ENCODE measurements around the gene MLLT10. TPM values are rescaled to one million over a fixed set of nuclear protein-coding genes. Genes with fewer than 3 reads are reported as not detected.
"Not testable (repeated sequence)": the region's sequence is repeated elsewhere in the genome, so short reads cannot be mapped to it uniquely, and the experiment has no call there.

The MLLT10 gene
- total RNA-seq, 1 donor from 2014 or later: 20.4 TPM

- peak; percentile 69 for DNase-seq (ENCODE audit: low read depth)
These were observed 7.0 kb upstream of the MLLT10 start for GRCh38 chr10:21526860-21527597.

DNA sequence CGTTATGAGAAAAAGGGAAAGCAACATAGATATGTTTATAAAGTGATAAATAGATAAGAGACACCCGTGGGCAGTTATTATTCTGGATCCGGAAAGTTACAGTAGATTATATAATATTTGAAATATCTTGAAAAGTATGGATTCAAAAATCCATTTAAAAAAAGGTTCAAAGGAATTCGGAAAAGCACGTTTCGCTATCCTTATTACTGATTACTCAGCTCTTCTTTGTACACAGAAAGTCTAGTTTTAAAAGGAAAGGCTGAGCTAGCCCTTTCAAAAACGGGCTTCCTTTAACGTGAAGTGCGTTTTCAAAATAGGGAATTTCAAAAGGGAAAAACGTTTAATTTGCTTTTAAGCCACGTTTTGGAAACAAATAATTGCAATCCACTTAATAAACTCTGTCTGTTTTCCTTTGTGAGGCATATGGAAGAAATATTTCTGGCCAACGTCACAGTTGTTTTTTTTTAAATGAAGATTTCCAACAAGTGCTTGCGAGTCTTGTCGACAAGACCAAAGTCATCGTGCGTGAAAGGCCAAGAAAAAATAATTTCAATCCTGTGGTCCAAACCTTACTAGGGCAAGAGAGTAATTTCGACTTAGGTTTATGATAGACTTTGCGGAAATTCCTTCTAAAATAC is 6.3 kb upstream of the MLLT10 start:
- no peak for DNase-seq (ENCODE audit: low read depth)

GRCh38 chr10:21528236-21529031 is 5.6 kb upstream of the MLLT10 start:
- peak; percentile 73 for DNase-seq (ENCODE audit: low read depth)

DNA sequence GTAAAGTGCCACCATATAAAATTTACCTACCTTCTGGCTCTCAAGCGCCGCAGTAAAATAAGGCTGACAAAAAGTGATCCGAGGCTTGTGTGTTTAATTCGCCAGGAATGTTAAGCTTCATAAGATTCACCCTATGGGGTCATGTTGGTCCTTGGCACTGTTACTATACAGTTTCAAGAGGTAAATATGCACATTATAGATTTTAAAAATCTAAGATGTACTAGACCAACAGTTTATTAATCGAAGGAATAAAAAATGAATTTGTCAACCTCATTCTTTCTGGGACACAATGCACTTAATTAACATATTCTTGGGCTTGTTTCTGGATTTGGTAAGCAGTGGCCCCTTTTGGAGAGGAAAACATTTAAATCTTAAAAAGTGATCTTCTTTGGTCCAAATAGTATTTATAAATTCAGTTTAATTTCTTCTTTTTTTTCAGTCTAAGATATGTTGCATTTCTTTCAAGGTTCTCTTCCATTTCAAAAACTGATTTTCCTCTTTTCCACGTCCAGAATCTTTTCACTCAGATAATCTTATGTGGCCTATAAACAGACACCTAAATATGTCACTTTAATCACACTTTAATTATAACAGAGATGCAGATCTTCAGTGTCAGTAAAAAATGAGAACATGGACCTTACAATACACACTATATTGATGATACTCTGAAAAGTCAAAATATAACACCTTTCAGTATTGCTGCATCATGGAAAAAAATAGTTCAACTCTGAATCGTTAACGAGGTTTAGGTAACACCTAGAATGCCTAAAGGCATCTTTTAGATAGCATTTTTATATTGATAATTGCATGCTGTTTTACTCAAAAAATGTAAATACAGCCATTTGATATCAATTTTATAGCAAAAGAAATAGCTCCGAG is 4.8 kb upstream of the MLLT10 start:
- DNase-seq (ENCODE audit: low read depth): peak; percentile 73

DNA sequence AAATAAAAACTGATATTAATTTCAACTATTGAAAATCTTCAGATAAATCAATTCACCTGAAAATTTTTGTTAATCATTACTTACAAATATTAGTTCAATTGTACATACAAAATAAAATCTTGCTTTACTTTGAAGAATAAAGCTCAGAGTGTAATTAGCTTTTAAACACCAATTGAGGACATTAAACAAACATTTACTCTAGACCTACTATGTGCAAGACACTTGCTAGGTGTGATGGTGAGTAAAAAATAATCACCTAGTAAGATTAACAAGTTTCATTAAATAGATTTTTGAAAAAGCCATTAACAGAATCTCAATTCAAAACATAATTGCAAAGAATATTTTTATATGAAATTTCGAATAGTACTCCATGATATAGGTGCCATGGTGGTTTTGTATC is 3.9 kb upstream of the MLLT10 start:
- DNase-seq (ENCODE audit: low read depth): no peak

DNA sequence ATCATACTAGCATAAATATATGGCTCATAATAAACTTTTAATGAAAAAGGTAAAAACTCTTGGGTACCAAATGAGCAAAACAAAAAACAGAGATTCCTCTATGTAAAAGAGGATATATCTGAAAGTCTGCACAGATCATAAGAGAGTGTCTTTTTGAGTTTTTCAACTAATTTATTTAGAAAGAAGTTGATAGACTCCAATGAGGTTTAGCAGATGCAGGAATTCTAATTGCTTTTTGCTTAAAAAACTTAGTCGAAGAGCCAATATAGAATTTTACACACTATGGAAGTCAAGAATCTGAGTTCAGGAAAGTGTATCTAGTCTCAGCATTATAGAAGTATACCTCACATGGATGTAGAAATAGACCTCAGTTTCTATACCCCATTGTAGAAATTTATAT is 3.4 kb upstream of the MLLT10 start:
- DNase-seq (ENCODE audit: low read depth): peak; percentile 55

- DNase-seq (ENCODE audit: low read depth): peak; percentile 65
These were observed 2.9 kb upstream of the MLLT10 start for GRCh38 chr10:21531164-21531563.

GRCh38 chr10:21532694-21533466 is 1.2 kb upstream of the MLLT10 start:
- peak; percentile 45 for DNase-seq (ENCODE audit: low read depth)

GRCh38 chr10:21534280-21534586 is 201 bp downstream of the MLLT10 start:
- no peak for DNase-seq (ENCODE audit: low read depth)

- peak; percentile 60 for DNase-seq (ENCODE audit: low read depth)
These were observed 817 bp downstream of the MLLT10 start for GRCh38 chr10:21534604-21535493.

GRCh38 chr10:21535494-21535965 is 1.5 kb downstream of the MLLT10 start:
- DNase-seq (ENCODE audit: low read depth): no peak

GRCh38 chr10:21535976-21536375 is 1.9 kb downstream of the MLLT10 start:
- not testable (repeated sequence) for DNase-seq (ENCODE audit: low read depth)

DNA sequence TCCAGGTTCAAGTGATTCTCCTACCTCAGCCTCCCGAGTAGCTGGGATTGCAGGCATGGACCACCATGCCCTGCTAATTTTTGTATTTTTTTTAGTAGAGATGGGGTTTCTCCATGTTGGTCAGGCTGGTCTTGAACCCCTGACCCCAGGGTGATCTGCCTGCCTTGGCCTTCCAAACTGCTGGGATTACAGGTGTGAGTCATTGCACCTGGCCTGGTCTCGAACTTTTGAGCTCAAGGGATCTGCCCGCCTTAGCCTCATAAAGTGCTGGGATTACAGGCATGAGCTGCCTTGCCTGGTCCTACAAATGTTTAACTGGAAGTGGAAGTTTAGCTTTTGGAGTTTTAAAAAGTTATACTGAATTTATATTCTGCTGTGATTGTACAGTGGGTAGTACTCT is 2.8 kb downstream of the MLLT10 start:
- DNase-seq (ENCODE audit: low read depth): no peak

- not testable (repeated sequence) for DNase-seq (ENCODE audit: low read depth)
These were observed 6.7 kb downstream of the MLLT10 start for GRCh38 chr10:21540701-21541100.

DNA sequence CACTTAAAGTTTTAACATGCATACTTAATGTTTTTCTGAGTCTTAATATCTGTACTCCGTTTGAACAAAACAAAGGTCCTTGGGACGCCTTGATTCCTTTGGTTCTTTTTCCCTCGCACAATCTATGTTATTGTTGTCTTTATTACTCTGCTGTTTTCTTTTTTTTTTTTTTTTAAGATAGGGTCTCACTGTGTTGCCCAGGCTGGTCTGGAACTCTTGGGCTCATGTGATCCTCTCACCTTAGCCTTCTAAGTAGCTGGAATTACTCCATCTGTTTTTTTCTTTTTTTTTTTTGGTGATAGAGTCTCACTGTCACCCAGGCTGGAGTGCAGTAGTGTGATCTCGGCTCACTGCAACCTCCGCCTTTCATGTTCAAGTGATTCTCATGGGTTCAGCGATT is 13.2 kb downstream of the MLLT10 start:
- no peak for DNase-seq (ENCODE audit: low read depth)

- DNase-seq (ENCODE audit: low read depth): no peak
These were observed 18.6 kb downstream of the MLLT10 start for GRCh38 chr10:21552638-21553037.

DNA sequence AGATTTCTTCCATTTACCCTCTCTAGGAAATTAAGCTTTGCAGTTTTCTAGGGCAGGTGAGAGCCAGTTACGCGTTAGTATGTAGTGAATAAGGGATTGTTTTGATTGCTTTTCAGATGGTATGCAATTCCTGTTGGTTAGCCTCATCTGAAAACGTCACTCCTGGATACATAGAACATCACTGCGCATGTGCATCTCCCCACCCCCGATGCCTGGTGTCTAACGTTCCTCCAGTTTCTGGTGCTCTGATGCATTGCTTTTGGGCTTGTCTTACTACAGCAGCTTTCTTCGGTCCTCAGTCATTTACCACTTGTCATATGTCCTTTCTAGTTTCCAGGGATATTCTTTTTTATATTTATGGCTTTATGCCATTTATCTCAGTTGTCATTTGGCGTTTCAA is 22.5 kb downstream of the MLLT10 start:
- no peak for DNase-seq (ENCODE audit: low read depth)

GRCh38 chr10:21558984-21559383 is 25.0 kb downstream of the MLLT10 start:
- not testable (repeated sequence) for DNase-seq (ENCODE audit: low read depth)

DNA sequence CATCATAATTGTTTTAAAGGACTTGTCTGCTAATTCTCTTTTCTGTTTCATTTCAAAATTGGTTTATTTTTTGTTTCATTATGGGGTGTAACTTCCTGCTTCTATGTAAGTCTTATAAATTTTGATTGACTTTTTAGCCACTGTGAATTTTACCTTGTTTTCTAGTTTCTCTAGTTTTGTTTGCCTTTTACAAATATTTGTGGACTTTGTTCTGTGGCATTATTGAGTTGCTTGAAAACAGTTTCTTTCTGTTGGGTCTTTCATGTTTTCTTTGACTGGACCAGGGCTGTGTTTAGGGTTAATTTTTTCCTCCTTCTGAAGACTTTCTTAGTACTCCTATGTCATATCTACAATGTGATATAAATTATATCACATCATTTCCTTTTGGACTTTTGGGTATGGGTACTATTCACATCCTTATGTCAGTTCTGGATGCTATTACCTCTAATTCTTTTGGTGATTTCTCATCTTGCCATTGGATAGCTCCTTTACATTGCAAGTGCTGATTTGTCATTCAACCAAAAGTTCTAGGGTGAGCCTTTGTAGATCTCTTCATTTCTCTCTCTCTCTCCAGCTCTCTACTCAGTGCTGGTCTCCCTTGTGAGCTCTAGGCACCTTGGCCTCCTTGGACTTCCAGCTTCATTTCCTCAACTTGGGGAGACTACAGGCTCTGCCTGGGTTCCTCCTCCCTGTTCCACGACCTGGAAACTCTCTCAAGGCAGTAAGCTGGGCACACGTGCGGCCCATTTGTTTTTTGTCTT is 36.9 kb downstream of the MLLT10 start:
- no peak for DNase-seq (ENCODE audit: low read depth)

Data from myocyte (in vitro differentiated cells).